Transverse colon (tissue), 3 donors: ENCODE data around the gene RNF187.

ENCODE experiments used
- CTCF ChIP-seq, 5 experiments: fragments of 200-600 bp in 3 of 5; fragments of 450-650 bp in 2 of 5; sonication (generic) in 3 of 5; IDR thresholded peaks; 1 replicate in 2 of 5; 2 replicates in 3 of 5; pipeline ENCODE4 v1.5.1; 2016 to 2017; ENCODE audit warnings: antibody characterized with exemption in 5 of 5, inconsistent platforms in 3 of 5, mild to moderate bottlenecking in 2 of 5, moderate library complexity in 1 of 5
- POLR2A ChIP-seq: fragments of 450-650 bp; IDR thresholded peaks from one replicate; pipeline ENCODE4 v1.6.1; 2016; ENCODE audit warnings: antibody characterized with exemption, mild to moderate bottlenecking, moderate library complexity

GRCh38 chr1:228437424-228437962 is 49.7 kb upstream of the RNF187 start:
- TF ChIP-seq CTCF (IDR thresholded peaks at IDR 0.05) = no peak
- TF ChIP-seq POLR2A = no peak
